GM21529 (cell line): ENCODE results near the gene CYP4F12.

Experiments
- ATAC-seq: cut with Tn5 transposase; IDR thresholded peaks from one replicate; pipeline ENCODE4 v1.9.1; 2021; ENCODE audit not compliant: unreplicated experiment

CYP4F12 gene, protein sequence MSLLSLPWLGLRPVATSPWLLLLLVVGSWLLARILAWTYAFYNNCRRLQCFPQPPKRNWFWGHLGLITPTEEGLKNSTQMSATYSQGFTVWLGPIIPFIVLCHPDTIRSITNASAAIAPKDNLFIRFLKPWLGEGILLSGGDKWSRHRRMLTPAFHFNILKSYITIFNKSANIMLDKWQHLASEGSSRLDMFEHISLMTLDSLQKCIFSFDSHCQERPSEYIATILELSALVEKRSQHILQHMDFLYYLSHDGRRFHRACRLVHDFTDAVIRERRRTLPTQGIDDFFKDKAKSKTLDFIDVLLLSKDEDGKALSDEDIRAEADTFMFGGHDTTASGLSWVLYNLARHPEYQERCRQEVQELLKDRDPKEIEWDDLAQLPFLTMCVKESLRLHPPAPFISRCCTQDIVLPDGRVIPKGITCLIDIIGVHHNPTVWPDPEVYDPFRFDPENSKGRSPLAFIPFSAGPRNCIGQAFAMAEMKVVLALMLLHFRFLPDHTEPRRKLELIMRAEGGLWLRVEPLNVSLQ

DNA sequence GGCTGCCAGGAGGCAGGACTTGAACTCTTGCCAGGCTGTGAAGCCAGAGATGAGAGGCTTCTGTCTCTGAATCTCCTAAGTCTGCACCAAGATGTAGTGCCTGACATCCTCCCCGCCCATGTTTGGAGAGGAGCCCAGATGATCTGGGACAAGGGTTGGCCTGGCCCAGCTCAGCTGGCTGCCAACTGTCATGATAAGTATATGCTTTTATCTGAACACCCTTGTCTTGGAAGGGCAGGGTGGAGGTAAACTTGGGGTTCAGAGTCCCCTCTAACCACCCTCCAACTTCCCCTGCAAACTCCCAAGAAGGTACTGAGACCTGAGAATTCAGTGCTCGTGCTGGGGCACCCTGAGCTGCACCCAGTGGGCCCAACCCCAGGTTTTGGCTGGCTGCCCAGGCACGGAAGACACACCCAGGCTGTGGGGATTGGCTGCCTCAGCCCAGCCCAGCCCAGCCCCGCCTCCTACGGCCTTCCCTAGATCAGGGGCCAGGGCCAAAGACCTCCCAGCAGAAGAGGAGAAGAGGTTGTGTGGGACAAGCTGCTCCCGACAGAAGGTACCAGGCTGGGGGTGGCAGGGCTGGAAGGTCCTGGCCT lies at the start of gene CYP4F12:
Gene CYP4F12 (plus strand): TSS at position 508 of the 596 bp plus-strand sequence. CDS start 443 bp downstream, outside the sequence.
- no peak for ATAC-seq

DNA sequence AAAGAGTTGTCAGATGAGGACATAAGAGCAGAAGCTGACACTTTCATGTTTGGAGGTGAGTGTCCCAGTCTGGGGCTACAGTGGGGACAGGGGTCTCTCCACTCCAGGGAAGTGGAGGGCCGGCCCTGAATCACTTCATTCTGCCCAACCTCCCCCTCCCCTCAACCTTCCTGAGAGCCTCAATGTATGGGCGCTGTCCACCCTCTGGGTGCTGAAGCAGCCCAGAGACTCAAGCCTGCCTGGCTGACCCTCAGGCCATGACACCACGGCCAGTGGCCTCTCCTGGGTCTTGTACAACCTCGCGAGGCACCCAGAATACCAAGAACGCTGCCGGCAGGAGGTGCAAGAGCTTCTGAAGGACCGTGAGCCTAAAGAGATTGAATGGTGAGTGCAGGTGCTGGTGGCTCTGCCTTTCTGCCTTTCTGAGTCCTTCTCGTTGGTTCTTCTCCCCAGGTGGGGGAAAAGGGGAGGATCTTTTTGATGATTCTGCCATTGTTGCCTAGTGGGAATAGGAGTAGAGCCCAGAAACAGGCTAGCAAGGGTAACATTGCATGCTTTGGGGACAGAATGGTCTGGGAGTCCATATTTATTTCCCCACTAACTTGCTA lies 49.1 kb upstream of the CYP4F12 start:
- ATAC-seq, result no peak

DNA sequence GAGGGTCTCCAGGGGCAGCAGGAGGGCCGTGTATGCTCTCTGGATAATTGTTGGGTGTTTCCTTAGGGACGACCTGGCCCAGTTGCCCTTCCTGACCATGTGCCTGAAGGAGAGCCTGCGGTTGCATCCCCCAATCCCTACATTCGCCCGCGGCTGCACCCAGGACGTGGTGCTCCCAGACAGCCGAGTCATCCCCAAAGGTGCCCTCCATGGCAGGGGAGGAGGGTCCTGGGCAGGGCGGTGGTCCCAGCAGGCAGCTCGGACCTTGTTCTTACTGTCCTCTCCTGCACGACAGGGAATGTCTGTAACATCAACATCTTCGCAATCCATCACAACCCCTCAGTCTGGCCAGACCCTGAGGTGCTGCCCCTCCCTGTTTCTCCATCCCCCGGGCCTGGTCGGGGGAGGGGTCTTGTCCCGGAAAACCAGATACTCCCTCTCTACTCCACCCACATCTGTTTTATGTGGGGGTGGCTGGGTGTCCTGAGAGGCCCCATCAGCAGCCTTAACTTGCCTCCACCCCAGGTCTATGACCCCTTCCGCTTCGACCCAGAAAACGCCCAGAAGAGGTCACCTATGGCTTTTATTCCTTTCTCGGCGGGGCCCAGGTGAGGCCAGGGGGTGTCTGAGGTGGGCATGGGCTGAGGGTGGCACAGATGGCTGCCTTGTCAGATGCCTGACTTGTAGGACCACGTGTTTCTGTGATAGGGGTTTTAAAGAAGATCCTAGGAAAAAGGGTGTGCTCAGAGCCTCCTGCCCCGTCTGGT lies 44.5 kb upstream of the CYP4F12 start:
- no peak for ATAC-seq

DNA sequence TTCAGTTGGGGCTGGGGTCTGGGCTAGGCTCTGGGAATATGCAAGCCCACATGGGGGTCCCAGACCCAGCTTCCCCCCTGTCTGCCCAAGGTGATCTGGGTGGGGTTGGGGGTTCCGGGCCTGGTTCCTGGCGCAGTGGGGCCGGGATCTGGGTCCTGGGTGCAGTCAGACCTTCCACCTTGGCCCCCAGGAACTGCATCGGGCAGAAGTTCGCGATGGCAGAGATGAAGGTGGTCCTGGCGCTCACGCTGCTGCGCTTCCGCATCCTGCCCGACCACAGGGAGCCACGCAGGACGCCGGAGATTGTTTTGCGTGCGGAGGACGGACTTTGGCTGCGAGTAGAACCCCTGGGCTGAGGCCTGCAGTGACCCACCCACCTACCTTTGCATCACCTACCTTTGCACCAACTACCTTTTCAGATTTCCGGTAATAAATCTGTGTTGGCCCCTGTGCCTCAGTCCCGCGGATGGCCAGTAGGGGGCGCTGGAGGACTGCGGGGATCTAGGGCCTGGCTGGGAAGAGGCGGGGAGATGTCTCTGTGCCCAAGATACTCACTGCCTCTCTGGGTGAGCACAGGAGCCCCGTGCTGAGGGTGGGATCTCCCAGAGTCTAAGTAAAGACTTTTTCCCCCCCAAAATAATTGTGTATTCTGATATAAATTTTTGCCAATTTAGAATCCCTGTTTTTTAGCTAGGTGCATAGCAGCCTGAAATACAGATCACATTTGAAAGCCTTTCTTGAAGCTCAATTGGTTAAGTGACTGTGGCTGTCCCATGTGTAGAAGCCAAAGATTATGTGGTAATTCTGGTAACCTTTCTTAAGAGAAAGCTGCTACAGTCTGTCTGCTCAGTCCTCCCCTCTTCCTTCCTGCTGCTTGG lies 43.6 kb upstream of the CYP4F12 start:
- ATAC-seq, result no peak

DNA sequence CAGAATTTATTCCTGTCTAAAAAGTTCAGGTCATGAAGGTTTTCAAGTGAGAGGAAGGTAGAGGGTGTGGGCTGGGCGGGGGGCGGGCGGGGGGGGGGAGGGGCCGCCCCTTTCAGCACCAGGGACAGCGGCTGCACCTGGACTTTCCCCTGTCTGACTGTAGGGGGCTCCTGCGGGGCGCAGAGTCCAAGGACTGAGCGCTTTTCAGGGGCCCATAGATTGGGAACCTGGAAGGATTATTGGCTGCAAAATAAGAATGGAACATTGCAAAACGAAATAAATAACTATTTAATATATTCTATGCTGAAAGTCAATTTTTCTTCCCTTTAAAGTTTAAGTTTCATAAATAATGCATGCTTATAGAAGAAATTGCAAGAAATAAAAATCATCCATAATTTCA lies 41.1 kb upstream of the CYP4F12 start:
- no peak for ATAC-seq

DNA sequence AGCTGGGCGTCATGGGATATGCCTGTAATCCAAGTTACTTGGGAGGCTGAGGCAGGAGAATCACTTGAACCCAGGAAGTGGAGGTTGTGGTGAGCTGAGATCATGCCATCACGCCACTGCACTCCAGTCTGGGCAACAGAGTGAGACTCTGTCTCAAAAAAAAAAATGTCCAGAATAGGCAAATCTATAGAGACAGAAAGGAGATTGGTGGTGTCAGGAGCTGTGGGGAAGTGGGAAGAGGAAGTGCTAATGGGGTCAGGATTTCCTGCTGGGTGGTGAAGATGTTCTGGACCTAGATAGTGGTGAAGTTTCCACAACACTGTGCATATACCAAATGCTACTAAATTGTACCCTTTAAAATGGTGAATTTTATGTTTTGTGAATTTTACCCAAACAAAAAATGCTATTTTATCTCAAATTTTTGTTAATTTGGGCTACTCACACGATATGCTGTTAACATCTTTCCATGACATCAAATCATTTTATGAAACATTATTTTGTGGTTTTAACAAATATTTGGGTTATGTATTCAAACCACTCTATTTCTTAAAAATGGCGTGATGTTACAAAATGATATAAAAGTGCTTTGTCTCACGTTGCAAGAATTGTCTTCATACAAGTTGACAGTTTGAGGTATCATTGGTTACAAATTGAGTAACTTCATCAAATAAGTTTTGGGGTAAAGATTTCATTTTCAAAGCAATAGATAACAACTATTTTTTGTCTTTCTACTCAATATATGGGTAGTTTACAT lies 39.6 kb upstream of the CYP4F12 start:
- ATAC-seq, result no peak

DNA sequence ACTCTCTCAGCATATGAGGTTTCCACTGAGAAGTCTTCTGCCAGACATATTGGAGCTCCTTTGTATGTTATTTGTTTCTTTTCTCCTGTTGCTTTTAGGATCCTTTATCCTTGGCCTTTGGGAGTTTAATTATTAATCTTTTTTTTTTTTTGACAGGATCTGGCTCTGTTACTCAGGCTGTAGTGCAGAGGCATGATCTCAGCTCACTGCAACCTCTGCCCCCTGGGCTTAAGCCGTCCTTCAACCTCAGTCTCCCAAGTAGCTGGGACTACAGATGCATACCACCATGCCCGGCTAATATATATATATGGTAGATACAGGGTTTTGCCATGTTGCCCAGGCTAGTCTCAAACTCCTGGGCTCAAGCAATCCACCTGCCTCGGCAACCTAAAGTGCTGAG lies 38.8 kb upstream of the CYP4F12 start:
- ATAC-seq, result no peak

DNA sequence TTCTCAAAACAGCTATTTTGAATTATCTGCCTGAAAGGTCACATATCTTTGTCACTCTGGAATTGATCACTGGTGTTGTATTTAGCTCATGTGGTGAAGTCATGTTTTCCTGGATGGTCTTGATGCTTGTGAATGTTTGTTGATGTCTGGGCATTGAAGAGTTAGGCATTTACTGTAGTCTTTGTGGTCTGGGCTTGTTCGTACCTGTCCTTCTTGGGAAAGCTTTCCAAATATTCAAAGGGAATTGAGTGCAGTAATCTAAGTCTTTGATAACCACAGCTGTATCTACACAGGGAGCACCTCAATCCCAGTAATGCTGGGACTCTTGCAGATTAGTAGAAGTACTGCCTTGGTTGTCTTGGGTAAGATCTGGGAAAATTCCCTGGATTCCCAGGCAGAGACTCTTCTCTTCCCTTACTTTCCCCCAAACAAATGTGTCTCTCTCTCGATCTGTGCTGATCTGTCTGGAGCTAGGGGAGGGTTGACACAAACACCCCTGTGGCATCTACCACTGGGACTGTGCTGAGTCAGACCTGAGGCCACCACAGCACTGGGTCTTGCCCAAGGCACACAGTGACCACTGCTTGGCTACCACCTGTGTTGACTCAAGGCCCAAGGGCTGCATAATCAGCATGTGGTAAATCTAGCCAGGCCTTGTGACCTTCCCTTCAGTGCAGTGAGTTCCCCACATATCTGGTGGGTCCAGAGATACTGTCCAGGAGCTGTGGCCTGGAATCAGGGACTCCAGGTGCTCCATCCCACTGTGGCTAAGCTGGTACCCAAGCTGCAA lies 37.7 kb upstream of the CYP4F12 start:
- no peak for ATAC-seq

DNA sequence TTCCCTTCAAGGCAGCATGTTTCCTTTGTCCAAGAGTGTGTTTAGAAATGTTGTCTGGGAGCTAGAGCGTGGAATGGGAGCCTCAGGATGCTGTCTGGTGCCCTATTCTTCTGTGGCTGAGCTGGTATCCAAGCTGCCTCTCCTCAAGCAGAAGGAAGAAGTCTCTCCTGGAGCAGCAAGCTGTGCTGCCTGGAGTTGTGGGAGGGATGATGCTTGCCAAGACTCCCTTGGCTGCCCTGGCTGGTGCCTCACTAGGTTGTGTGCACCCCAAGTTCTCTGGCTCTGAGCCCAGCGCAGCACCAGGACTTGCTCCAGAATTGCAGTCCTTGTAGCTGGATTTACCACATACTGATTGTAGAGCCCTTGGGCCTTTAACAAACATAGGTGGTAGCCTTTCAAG lies 36.9 kb upstream of the CYP4F12 start:
- no peak for ATAC-seq

DNA sequence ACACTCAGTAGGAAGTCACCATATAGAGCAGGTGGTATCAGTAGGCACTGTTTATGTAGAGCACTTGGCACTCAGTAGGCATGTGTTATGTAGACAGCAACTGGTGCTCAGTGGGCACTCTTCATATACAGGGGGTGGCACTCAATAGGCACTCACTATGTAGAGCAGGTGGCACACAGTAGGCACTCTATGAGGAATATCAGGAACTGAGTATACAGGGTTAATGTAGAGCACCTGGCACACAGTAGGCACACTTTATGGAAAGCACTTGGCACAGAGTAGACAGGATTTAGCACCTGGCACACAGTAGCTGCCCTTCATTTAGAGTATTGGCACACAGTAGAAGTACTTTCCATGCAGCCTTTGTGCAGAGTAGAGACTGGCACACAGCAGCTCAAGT lies 33.3 kb upstream of the CYP4F12 start:
- ATAC-seq, result no peak

DNA sequence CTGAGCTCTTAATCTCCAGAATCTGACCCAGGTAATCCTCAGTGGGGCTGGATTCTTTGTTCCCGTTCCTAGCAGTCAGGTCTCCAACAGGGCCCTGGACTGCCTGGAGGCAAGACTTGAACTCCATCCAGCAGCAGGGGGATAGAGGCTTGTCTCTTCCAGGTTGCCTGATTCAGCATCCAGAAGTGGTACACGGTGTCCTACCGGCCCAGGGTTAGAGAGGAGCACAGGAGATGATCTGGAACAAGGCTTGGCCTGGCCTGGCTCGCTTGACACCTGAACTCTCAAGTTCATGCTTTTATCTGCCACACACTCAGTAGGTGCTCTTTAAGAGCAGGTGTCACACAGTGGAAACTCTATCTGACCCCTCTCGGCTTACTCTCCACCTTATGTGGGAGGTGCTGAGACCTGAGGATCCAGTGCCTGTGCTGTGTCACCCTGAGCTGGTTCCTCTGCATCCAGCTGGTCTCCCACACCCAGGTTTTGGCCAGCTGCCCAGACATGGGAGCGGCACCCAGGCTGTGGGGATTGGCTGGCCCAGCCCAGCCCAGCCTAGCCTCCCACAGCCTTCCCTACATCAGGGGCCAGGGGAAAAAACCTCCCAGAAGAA lies 32.5 kb upstream of the CYP4F12 start, which contains the start of gene CYP4F3:
Gene CYP4F3 (plus strand): TSS at position 604 of the 610 bp plus-strand sequence. CDS start 519 bp downstream, outside the sequence.
- no peak for ATAC-seq

DNA sequence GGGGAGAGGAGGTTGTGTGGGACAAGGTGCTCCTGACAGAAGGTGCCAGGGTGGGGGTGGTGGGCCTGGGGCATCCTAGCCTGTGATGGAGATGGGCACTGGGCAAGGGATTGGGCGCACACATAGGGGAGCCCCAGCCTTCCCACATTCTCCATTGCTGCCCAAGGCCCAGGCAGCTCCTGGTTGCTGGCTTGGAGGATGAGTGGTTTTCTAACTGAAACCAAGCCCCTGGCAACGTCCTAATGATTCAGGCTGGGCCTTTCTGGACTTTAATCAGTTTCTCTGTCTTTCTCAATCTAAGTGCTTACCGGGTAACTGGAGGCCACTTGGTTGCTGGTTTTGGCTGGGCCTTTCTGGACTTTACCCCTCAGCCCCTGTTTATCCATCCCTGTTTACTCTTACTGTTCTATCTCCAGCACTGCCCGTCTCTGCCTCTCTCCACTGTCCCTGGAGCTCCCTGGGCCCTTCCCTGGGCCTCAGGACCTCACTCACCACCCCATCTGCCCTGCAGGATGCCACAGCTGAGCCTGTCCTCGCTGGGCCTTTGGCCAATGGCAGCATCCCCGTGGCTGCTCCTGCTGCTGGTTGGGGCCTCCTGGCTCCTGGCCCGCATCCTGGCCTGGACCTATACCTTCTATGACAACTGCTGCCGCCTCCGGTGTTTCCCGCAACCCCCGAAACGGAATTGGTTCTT lies 31.8 kb upstream of the CYP4F12 start:
- ATAC-seq, result no peak

DNA sequence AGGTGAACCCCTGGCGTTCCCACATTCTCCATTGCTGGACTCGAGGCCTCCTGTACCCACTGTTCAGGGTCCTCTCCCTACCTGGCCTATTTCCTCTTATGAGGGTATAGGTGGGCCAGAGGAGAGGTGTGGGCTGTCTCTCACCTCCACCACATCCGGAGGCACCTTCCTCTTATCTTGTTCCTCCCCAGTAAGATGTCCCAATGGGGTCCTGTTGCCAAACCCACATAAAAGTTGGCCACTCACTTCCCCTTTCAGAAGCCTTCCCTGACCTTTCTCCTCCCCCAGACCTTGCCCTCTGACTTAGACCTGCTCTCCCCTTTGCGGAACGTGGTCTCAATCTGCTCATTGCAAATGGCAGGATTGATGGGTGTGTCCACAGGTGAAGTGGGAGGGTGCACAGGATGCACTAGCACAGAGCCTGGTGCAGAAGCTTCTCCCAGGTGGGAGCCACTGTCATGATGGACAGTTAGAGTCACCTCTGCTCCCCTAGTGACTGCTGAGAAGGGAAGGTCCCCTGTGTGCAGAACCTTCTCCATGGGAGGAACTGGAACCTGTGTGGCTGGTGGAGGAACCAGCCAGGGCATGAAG lies 30.9 kb upstream of the CYP4F12 start:
- ATAC-seq, result no peak

DNA sequence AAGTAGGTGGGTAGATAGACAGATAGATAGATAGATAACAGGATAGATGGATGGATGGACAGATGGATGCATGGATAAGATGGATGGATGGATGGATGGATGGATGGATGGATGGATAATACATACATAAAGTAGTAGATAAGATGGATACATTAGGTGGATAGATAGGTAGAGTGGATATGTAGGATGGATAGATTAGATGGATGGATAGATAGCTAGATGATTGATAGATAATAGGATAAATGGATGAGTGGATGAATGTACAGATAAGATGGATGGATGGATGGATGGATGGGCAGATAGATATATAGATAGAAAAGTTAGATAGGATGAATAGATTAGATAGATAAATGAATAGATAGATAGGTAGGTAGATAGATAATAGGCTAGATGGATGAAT lies 30.1 kb upstream of the CYP4F12 start:
- ATAC-seq, result no peak

DNA sequence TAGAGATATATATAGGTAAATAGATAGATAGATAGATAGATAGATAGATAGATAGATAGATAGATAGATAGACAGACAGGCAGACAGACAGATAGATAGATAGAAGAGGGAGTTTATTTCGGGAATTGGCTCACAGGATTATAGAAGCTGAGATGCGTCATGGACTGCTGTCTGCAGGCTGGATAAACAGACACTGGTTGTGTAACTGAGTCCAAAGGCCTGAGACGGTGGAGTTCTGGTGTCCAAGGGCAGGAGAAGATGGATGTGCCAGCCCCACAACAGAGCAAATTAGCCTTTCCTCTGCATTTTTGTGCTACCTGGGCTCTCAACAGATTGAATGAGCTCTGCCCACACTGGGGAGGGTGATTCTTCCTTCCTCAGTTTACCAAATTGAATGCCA lies 29.5 kb upstream of the CYP4F12 start:
- ATAC-seq, result no peak

DNA sequence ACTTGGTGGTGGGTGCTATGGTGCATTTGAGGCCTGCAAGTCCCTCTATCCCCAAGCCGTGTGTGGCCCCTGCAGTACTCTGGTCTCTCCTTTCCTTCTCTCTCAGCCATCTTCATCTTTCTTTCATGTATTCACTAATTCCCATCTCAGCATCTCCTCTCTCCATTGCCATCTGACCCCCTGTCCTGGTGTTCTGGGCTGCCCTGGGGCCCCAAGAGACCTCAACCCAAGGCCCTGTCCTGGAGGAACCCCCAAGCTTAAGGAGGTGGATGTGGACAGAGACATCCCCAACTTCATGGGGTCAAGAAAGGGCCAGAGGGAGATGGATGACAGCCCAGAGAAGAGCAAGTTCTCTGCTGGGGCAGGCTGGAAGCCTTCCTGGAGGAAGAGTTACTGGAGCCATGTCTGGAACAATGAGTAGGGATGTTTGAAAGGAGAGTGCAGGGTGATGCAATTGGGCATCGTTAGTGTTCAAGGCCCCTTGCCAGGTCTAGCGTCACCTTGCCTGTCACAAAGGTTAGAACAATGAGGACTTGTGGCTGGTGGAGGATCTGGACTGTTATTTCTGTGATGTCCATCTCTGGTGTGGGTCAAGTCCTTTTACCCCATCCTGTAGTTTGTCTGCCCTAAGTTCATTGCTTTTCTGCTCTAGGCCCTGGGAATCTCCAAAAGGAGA lies 28.7 kb upstream of the CYP4F12 start:
- ATAC-seq, result no peak

DNA sequence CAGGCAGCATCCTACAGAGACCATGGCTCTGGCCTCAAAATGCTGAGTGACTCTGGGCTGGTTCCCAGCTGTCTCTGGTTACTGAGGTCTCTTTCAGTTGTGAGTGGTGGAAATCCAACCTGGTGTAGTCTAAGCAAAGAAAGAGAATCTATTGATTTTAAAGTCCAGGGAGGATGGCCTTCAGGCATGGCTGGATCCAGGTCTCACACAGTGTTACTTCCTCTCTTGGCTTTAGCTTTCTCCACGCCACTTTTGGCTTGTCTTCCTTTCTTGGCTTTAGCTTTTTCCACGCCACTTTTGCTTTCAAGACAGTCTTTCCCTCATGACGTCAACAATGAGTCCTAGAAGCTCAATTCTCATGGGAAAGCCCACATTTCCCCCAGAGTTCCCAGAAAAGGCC lies 28.1 kb upstream of the CYP4F12 start:
- no peak for ATAC-seq
